ENCODE results near the gene ASS1.

Gene ASS1

GRCh38 chr9:130477564-130477963 lies 32.8 kb downstream of the ASS1 start:
- DNase-seq, result no peak

GRCh38 chr9:130478152-130478551 lies 33.4 kb downstream of the ASS1 start:
- no peak for DNase-seq

GRCh38 chr9:130478736-130479575 lies 34.2 kb downstream of the ASS1 start:
- DNase-seq, result no peak

GRCh38 chr9:130479587-130479986 lies 34.8 kb downstream of the ASS1 start:
- no peak for DNase-seq

- no peak for DNase-seq
These were observed 35.9 kb downstream of the ASS1 start for GRCh38 chr9:130480673-130481072.

- DNase-seq, result no peak
These were observed 37.7 kb downstream of the ASS1 start for GRCh38 chr9:130482463-130482862.

GRCh38 chr9:130483371-130483971 lies 38.7 kb downstream of the ASS1 start:
- DNase-seq, result no peak

GRCh38 chr9:130484362-130485072 lies 39.8 kb downstream of the ASS1 start:
- DNase-seq, result no peak

GRCh38 chr9:130486103-130486502 lies 41.3 kb downstream of the ASS1 start:
- DNase-seq, result no peak

GRCh38 chr9:130487500-130487899 lies 42.7 kb downstream of the ASS1 start:
- DNase-seq, result no peak

GRCh38 chr9:130488621-130489330 lies 44.0 kb downstream of the ASS1 start:
- no peak for DNase-seq

- DNase-seq, result no peak
These were observed 46.2 kb downstream of the ASS1 start for GRCh38 chr9:130490981-130491380.

- DNase-seq, result no peak
These were observed 47.2 kb downstream of the ASS1 start for GRCh38 chr9:130491830-130492482.

- DNase-seq, result no peak
These were observed 48.3 kb downstream of the ASS1 start for GRCh38 chr9:130493021-130493420.

- DNase-seq, result no peak
These were observed 48.7 kb downstream of the ASS1 start for GRCh38 chr9:130493476-130493875.

- no peak for DNase-seq
These were observed 50.3 kb downstream of the ASS1 start for GRCh38 chr9:130495067-130495466.

GRCh38 chr9:130497139-130497538 lies 52.4 kb downstream of the ASS1 start:
- DNase-seq, result no peak

GRCh38 chr9:130498298-130498917 lies 53.6 kb downstream of the ASS1 start:
- DNase-seq, result no peak

GRCh38 chr9:130498918-130499698 lies 54.3 kb downstream of the ASS1 start:
- DNase-seq, result no peak

GRCh38 chr9:130499804-130500263 lies 55.1 kb downstream of the ASS1 start:
- DNase-seq, result no peak

All from NK-92 treated with Interleukin-12 subunit alpha and Interleukin-12 subunit beta, amount 100 ng/mL, for 24 hours (cell line).